ENCODE measurements around the gene DAAM2. TPM values are rescaled to one million over a fixed set of nuclear protein-coding genes. Genes with fewer than 3 reads are reported as not detected.

Gene DAAM2
- total RNA-seq, 1 donor from 2014 or later: 14.0 TPM

Other genes with a start within 250 kb of the DAAM2 start
- gene KIF6, start 67.0 kb upstream of the DAAM2 start, total RNA-seq: 3.3 TPM
- gene MOCS1, start 142.1 kb downstream of the DAAM2 start, total RNA-seq: 4.7 TPM

Data from occipital lobe (tissue), 1 donor.